ENCODE measurements around the gene BLOC1S4.
A peak's percentile ranks its signal among the peaks of the same experiment; 100 is the strongest.

DNA sequence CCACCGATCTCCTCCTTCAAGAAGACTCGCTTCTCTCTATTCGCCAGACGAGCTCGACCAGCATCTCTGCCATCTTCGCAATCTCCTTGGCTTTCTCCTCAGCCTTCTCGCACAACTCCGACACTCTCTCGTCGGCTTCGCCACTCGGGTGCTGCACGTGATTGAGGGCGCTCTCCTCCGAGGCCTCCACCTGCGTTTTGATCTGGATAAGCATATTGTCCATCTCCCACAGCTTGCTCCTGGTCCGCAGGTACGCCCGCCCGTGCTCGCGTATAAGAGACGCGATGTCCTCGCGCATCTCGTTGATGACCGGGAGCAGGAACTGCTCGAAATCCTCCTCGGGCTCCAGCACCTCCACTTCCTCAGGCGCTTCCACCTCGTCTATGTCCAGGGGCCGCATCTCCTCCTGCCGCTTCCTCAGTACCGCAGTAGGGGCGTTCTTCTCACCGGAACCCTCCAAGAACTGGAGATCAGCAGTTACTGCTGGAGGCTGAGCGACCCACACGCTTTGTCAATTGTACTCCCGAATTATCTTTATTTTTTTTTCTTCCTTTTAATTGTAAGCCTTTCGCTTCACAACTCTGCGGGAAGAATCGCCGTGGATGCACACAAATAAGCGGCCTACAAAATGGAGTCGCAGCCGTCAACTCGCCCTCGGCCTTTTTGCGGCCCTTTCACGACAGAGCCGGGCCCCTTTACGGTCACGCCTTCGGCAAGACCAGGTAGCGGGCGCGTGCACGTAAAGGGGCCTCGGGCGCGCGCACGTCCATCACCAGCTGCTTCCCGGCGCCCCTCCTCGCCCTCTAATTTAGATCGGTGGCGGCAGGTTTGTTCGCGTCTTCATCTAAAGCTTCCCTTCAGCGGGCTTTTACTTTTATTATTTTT lies 6.5 kb upstream of the BLOC1S4 start, which contains the start of gene MRFAP1L1:
- peak in 3 of 4 donors; percentile 15 to 66 (median 25) for TF ChIP-seq POLR2A (IDR thresholded peaks at IDR 0.05)
- TF ChIP-seq, protein P1, sequence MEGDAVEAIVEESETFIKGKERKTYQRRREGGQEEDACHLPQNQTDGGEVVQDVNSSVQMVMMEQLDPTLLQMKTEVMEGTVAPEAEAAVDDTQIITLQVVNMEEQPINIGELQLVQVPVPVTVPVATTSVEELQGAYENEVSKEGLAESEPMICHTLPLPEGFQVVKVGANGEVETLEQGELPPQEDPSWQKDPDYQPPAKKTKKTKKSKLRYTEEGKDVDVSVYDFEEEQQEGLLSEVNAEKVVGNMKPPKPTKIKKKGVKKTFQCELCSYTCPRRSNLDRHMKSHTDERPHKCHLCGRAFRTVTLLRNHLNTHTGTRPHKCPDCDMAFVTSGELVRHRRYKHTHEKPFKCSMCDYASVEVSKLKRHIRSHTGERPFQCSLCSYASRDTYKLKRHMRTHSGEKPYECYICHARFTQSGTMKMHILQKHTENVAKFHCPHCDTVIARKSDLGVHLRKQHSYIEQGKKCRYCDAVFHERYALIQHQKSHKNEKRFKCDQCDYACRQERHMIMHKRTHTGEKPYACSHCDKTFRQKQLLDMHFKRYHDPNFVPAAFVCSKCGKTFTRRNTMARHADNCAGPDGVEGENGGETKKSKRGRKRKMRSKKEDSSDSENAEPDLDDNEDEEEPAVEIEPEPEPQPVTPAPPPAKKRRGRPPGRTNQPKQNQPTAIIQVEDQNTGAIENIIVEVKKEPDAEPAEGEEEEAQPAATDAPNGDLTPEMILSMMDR (IDR thresholded peaks at IDR 0.05), result peak in 1 of 6 experiments; percentile 9
- peak; percentile 54 to 94 for TF ChIP-seq POLR2AphosphoS5 (IDR thresholded peaks at IDR 0.05)

Measured in upper lobe of left lung (tissue), 4 donors.